Thyroid gland (tissue), 4 donors: Measurements from ENCODE around the gene YRDC. TPM values are rescaled to one million over a fixed set of nuclear protein-coding genes. Genes with fewer than 3 reads are reported as not detected.

ENCODE experiments used
- DNase-seq, 2 donors: peaks; one replicate each; pipeline ENCODE4 v3.0.0-alpha.2; 2019
- H3K27ac ChIP-seq, 3 donors: fragments of 200-600 bp; sonication (generic); 1 replicate in 2 of 3; 2 replicates in 1 of 3; pipeline ENCODE4 v1.5.1; 2016 to 2019; ENCODE audit warnings: mild to moderate bottlenecking in 1 of 3, moderate library complexity in 1 of 3
- H3K27me3 ChIP-seq: fragments of 200-600 bp; sonication (generic); one replicate; pipeline ENCODE4 v1.5.1; 2019
- H3K36me3 ChIP-seq, 2 donors: fragments of 200-600 bp; sonication (generic); one replicate each; pipeline ENCODE4 v1.5.1; 2016 to 2019
- H3K4me1 ChIP-seq, 2 donors: fragments of 200-600 bp; sonication (generic); one replicate each; pipeline ENCODE4 v1.5.1; 2017 to 2019
- H3K4me3 ChIP-seq, 3 donors: fragments of 200-600 bp; sonication (generic); replicated peaks in 1 of 3; 1 replicate in 2 of 3; 2 replicates in 1 of 3; pipeline ENCODE4 v1.5.1; 2016; ENCODE audit warnings: mild to moderate bottlenecking in 1 of 3
- H3K9me3 ChIP-seq: fragments of 200-600 bp; sonication (generic); one replicate; pipeline ENCODE4 v1.5.1; 2017
- CTCF ChIP-seq, 6 experiments: fragments of 200-600 bp in 3 of 6; fragments of 450-650 bp in 3 of 6; sonication (generic) in 3 of 6; IDR thresholded peaks; one replicate each; pipeline ENCODE4 v1.5.1; 2016 to 2019; ENCODE audit warnings: antibody characterized with exemption in 6 of 6, mild to moderate bottlenecking in 2 of 6, inconsistent platforms in 1 of 6, moderate library complexity in 1 of 6
- POLR2A ChIP-seq, 2 donors: fragments of 450-650 bp; IDR thresholded peaks; one replicate each; pipeline ENCODE4 v1.6.1; 2017; ENCODE audit warnings: antibody characterized with exemption in 2 of 2, mild to moderate bottlenecking in 2 of 2, moderate library complexity in 1 of 2
- WGBS, 2 donors: methylation state at CpG; one replicate each; pipeline ENCODE4 v1.1.5; 2017; 5-methylcytosine and 5-hydroxymethylcytosine counted together
- intact Hi-C: fragments of 100-400 bp; cut with DNase I; formaldehyde crosslinking; loops from one replicate; pipeline ENCODE4 v1.15.1; 2023
- total RNA-seq, 4 donors: library from RNA; depleted of rRNA; stranded (reverse); fragments of >200 nt; gene quantifications; one replicate each; pipeline ENCODE4 v1.2.3, GENCODE V29; 2016

Gene YRDC
- total RNA-seq, 4 donors from 2014 or later: 7.1 to 15.6 (median 10.9) TPM

- H3K4me3 ChIP-seq: no peak overlapping the region
- no peak for DNase-seq
- WGBS, 2 donors: 21 to 30% methylated on average over 2 of the region's 2 CpGs
- H3K4me1 ChIP-seq: no peaks in the 10 kb centered on the region
- no peaks in the 10 kb centered on the region for H3K36me3 ChIP-seq
- peaks cover 10% of the 10 kb centered on the region for H3K27me3 ChIP-seq
- no peak overlapping the region for H3K27ac ChIP-seq
- intact Hi-C loops: no loop called here
- no peaks in the 10 kb centered on the region for H3K9me3 ChIP-seq
- no peak for TF ChIP-seq CTCF (IDR thresholded peaks at IDR 0.05)
- no peak for TF ChIP-seq POLR2A (IDR thresholded peaks at IDR 0.05)
Observed at GRCh38 chr1:37767488-37767887, 40.5 kb downstream of the YRDC start.

- no peak for TF ChIP-seq POLR2A (IDR thresholded peaks at IDR 0.05)
- TF ChIP-seq CTCF (IDR thresholded peaks at IDR 0.05): no peak
- no peak overlapping the region for H3K27ac ChIP-seq
- WGBS, 2 donors: 5 to 6% methylated on average over 23 to 26 of the region's 27 CpGs
- no peaks in the 10 kb centered on the region for H3K9me3 ChIP-seq
- no peak for DNase-seq
- intact Hi-C loops: no loop called here
- H3K36me3 ChIP-seq: no peaks in the 10 kb centered on the region
- H3K27me3 ChIP-seq: peaks cover 10% of the 10 kb centered on the region
- no peaks in the 10 kb centered on the region for H3K4me1 ChIP-seq
- no peak overlapping the region for H3K4me3 ChIP-seq
Observed at GRCh38 chr1:37765916-37766664, 41.9 kb downstream of the YRDC start.

GRCh38 chr1:37764888-37765441, 43.0 kb downstream of the YRDC start, which contains the start of gene EPHA10:
Gene EPHA10 (minus strand): TSS chr1:37765120. CDS start chr1:37765066, 54 bp downstream.
- no peak for DNase-seq
- TF ChIP-seq CTCF (IDR thresholded peaks at IDR 0.05) (no peak), POLR2A (IDR thresholded peaks at IDR 0.05) (no peak)
- Histone ChIP-seq H3K36me3 (no peaks in the 10 kb centered on the region), H3K27ac (no peak within 1 kb of the TSS), H3K4me1 (no peaks in the 10 kb centered on the region), H3K27me3 (peaks cover 10% of the 10 kb centered on the region), H3K4me3 (no peak within 1 kb of the TSS), H3K9me3 (no peaks in the 10 kb centered on the region)
- WGBS, 2 donors: 1 to 4% methylated on average over 5 to 19 of the region's 33 CpGs
- intact Hi-C loops: no loop called here

- WGBS, 2 donors: 5% methylated on average over 27 of the region's 29 CpGs
Observed at GRCh38 chr1:37764414-37764825, 43.6 kb downstream of the YRDC start.

More at GRCh38 chr1:37764414-37764825, 43.6 kb downstream of the YRDC start:
- intact Hi-C loops: no loop called here
- Histone ChIP-seq H3K4me3 (no peak overlapping the region), H3K27me3 (peaks cover 10% of the 10 kb centered on the region), H3K9me3 (no peaks in the 10 kb centered on the region), H3K36me3 (no peaks in the 10 kb centered on the region), H3K4me1 (no peaks in the 10 kb centered on the region), H3K27ac (no peak overlapping the region)
- peak; percentile 15 to 30 for DNase-seq
- no peak for TF ChIP-seq POLR2A (IDR thresholded peaks at IDR 0.05)
- TF ChIP-seq CTCF (IDR thresholded peaks at IDR 0.05): no peak
